Body of pancreas (tissue), 4 donors: ENCODE results near the gene LRRC1.

Experiments
- POLR2A ChIP-seq, 3 donors: fragments of 450-650 bp; IDR thresholded peaks; one replicate each; pipeline ENCODE4 v1.6.1; 2016; ENCODE audit warnings: antibody characterized with exemption in 3 of 3, mild to moderate bottlenecking in 2 of 3
- TF ChIP-seq, protein P1 (sequence below), 7 experiments: fragments of 450-650 bp in 4 of 7; fragments of 200-600 bp in 3 of 7; sonication (generic) in 3 of 7; IDR thresholded peaks; one replicate each; pipeline ENCODE4 v1.5.1; 2016 to 2019; ENCODE audit warnings: antibody characterized with exemption in 7 of 7

DNA sequence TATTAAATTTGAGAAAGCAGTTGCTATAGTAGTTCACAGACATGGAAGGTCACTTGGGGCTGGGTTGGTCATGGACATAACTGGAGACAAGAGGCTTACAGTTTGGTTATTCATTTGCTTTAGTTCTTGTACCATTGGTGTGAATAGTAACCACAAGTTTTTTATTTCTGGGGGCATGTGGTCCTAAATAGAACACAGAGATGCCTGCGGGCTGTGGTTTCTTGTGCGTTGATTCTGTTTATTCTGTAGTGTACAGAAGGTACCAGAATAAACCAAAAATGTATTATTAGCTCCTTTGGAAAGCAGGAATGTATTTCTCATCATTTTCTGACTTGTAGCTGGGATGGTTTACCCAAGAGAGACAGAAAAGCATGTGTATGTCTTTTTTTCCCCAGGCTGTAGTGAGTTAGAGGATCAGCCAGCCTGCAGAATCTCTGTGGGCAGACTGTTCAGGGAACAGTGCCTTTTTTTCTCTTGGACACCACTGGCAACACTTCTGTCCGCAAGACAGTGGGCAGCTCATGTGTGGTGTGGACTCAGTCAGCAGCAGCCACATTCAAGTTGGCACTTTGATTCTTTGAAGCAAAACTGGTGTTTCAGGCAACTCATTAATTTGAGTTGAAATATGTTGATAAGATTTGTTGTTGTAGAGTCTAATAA lies 122.1 kb downstream of the LRRC1 start:
- no peak for TF ChIP-seq POLR2A (IDR thresholded peaks at IDR 0.05)
- TF ChIP-seq, protein P1, sequence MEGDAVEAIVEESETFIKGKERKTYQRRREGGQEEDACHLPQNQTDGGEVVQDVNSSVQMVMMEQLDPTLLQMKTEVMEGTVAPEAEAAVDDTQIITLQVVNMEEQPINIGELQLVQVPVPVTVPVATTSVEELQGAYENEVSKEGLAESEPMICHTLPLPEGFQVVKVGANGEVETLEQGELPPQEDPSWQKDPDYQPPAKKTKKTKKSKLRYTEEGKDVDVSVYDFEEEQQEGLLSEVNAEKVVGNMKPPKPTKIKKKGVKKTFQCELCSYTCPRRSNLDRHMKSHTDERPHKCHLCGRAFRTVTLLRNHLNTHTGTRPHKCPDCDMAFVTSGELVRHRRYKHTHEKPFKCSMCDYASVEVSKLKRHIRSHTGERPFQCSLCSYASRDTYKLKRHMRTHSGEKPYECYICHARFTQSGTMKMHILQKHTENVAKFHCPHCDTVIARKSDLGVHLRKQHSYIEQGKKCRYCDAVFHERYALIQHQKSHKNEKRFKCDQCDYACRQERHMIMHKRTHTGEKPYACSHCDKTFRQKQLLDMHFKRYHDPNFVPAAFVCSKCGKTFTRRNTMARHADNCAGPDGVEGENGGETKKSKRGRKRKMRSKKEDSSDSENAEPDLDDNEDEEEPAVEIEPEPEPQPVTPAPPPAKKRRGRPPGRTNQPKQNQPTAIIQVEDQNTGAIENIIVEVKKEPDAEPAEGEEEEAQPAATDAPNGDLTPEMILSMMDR (IDR thresholded peaks at IDR 0.05): no peak
